HG02938 (cell line): ENCODE results near the gene GEMIN5.

ENCODE experiments used
- ATAC-seq: cut with Tn5 transposase; IDR thresholded peaks from one replicate; pipeline ENCODE4 v1.9.1; 2021; ENCODE audit warnings: mild to moderate bottlenecking, moderate library complexity; ENCODE audit not compliant: unreplicated experiment

GEMIN5 gene

GRCh38 chr5:154850255-154851062 lies 87.6 kb downstream of the GEMIN5 start, which contains the start of gene FAXDC2:
Gene FAXDC2, minus strand, starts transcription at chr5:154850603. Its CDS starts 12,425 bp downstream, at chr5:154838178.
- no peak for ATAC-seq

- ATAC-seq: no peak
These were observed 88.2 kb downstream of the GEMIN5 start for GRCh38 chr5:154849791-154850201.

GRCh38 chr5:154849264-154849785 lies 88.7 kb downstream of the GEMIN5 start:
- no peak for ATAC-seq

- no peak for ATAC-seq
These were observed 93.2 kb downstream of the GEMIN5 start for GRCh38 chr5:154844809-154845208.

DNA sequence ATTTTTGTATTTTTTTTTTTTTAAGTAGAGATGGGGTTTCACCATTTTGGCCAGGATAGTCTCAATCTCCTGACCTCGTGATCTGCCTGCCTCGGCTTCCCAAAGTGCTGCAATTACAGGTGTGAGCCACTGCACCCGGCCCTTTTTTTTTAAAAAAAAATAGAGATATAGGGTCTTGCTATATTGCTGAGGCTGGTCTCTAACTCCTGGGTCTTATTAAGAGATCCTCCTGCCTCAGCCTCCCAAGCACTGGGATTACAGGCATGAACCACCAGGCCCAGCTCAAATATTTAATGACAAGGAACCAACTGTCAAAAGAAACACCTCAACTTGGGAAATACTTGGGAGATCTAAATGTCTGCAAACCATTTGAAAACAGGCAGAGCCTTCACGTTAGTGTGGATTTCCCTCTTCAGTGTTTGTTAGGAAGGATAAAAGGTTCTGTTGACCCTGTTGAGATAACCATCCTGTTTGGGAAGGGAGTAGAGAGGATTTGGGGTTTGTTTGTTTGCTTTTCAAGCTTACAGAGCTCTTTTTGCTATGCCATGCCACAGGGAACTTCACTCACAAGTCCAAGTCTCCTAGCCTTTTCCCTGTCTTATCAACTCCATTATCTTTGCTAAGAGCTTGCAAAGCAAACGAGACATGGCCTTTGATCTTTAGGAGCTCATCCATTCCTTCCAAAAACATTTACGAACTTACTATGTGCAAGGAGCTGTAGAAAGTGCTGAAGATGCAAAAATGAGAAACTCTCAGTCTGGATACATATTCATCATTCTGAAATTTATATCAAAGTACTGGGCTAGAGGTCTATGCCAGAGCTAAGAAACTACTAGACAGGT lies 95.1 kb downstream of the GEMIN5 start:
- ATAC-seq: no peak

- no peak for ATAC-seq
These were observed 96.7 kb downstream of the GEMIN5 start for GRCh38 chr5:154841273-154841661.

- no peak for ATAC-seq
These were observed 97.4 kb downstream of the GEMIN5 start for GRCh38 chr5:154840435-154841272.
